Stomach (tissue), 4 donors: ENCODE measurements around the gene GRIK1.

Source experiments
- EP300 ChIP-seq: sonication (generic); formaldehyde crosslinking; IDR thresholded peaks from one replicate; pipeline ENCODE4 v1.6.1; 2017; ENCODE audit warnings: antibody characterized with exemption
- POLR2A ChIP-seq, 4 donors: fragments of 450-650 bp; IDR thresholded peaks; one replicate each; pipeline ENCODE4 v1.6.1; 2016; ENCODE audit warnings: antibody characterized with exemption in 4 of 4, control low read depth in 2 of 4, mild to moderate bottlenecking in 1 of 4, moderate library complexity in 1 of 4
- POLR2AphosphoS5 ChIP-seq, 3 donors: sonication (generic); formaldehyde crosslinking; IDR thresholded peaks; one replicate each; pipeline ENCODE4 v1.6.1; 2016; ENCODE audit warnings: antibody characterized with exemption in 3 of 3
- TF ChIP-seq, protein P1 (sequence below), 7 experiments: fragments of 450-650 bp in 4 of 7; fragments of 200-600 bp in 3 of 7; sonication (generic) in 3 of 7; IDR thresholded peaks; one replicate each; pipeline ENCODE4 v1.5.1; 2016 to 2019; ENCODE audit warnings: antibody characterized with exemption in 7 of 7, control low read depth in 2 of 7, mild to moderate bottlenecking in 1 of 7

DNA sequence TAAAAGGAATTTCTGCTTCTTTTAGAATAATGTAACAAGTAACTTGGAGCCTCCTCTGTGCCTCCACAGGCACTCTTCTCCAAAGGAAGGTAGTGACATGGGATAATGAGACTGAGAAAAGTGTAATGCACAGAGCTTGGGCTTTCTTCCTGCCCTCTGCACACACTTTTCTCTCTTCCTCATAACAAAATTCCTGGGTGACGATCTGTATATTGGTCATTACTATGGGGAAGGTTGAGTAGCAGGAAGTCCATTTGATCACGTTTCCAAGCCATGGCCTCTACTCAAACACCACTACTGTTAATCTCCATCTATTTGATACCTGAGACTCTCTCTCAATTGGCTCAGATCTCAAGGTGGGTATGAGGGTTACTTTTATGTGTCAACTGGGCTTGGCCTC is 113.9 kb downstream of the GRIK1 start:
- TF ChIP-seq, protein P1, sequence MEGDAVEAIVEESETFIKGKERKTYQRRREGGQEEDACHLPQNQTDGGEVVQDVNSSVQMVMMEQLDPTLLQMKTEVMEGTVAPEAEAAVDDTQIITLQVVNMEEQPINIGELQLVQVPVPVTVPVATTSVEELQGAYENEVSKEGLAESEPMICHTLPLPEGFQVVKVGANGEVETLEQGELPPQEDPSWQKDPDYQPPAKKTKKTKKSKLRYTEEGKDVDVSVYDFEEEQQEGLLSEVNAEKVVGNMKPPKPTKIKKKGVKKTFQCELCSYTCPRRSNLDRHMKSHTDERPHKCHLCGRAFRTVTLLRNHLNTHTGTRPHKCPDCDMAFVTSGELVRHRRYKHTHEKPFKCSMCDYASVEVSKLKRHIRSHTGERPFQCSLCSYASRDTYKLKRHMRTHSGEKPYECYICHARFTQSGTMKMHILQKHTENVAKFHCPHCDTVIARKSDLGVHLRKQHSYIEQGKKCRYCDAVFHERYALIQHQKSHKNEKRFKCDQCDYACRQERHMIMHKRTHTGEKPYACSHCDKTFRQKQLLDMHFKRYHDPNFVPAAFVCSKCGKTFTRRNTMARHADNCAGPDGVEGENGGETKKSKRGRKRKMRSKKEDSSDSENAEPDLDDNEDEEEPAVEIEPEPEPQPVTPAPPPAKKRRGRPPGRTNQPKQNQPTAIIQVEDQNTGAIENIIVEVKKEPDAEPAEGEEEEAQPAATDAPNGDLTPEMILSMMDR (IDR thresholded peaks at IDR 0.05) = no peak
- TF ChIP-seq EP300 (no peak), POLR2A (IDR thresholded peaks at IDR 0.05) (no peak), POLR2AphosphoS5 (IDR thresholded peaks at IDR 0.05) (no peak)
